MM.1S (cell line): Measurements from ENCODE around the gene RSPH6A.
"Not testable (repeated sequence)": the region's sequence is repeated elsewhere in the genome, so short reads cannot be mapped to it uniquely, and the experiment has no call there.

ENCODE experiments used
- DNase-seq: peaks from one replicate; pipeline ENCODE4 v3.0.0-alpha.2; 2015
- H2AFZ ChIP-seq: fragments of 300-600 bp; sonication (generic); 2 replicates; pipeline ENCODE4 v1.6.0; 2016; ENCODE audit warnings: antibody characterized with exemption, low read length
- H3F3A ChIP-seq: fragments of 300-600 bp; sonication (generic); 2 replicates; pipeline ENCODE4 v1.6.1; 2016; ENCODE audit warnings: mild to moderate bottlenecking, antibody characterized with exemption, low read length, moderate library complexity, mixed read lengths; ENCODE audit not compliant: insufficient read depth
- H3K27ac ChIP-seq: fragments of 300-600 bp; sonication (generic); 2 replicates; pipeline ENCODE4 v1.5.1; 2016; ENCODE audit warnings: mild to moderate bottlenecking, low read length
- H3K27me3 ChIP-seq: fragments of 300-600 bp; sonication (generic); replicated peaks from 2 replicates; pipeline ENCODE4 v1.6.0; 2016; ENCODE audit warnings: low read length; ENCODE audit not compliant: insufficient read depth
- H3K36me3 ChIP-seq: fragments of 300-600 bp; sonication (generic); replicated peaks from 2 replicates; pipeline ENCODE4 v1.6.1; 2016; ENCODE audit warnings: mild to moderate bottlenecking, low read length, mixed read lengths; ENCODE audit not compliant: insufficient read depth
- H3K4me1 ChIP-seq: fragments of 300-600 bp; sonication (generic); 2 replicates; pipeline ENCODE4 v1.6.1; 2016; ENCODE audit warnings: low read length, mixed read lengths
- H3K4me2 ChIP-seq: fragments of 300-600 bp; sonication (generic); 2 replicates; pipeline ENCODE4 v1.6.0; 2016; ENCODE audit warnings: low read depth, low read length
- H3K4me3 ChIP-seq: fragments of 300-600 bp; sonication (generic); 2 replicates; pipeline ENCODE4 v1.5.1; 2016; ENCODE audit warnings: low read length, mixed read lengths
- H3K79me2 ChIP-seq: fragments of 300-600 bp; sonication (generic); 2 replicates; pipeline ENCODE4 v1.6.1; 2016; ENCODE audit warnings: mixed run types, low read length, mixed read lengths
- H3K9ac ChIP-seq: fragments of 300-600 bp; sonication (generic); 2 replicates; pipeline ENCODE4 v1.6.1; 2016; ENCODE audit warnings: low read length, mixed read lengths
- H3K9me2 ChIP-seq: fragments of 300-600 bp; sonication (generic); replicated peaks from 2 replicates; pipeline ENCODE4 v1.6.1; 2016; ENCODE audit warnings: mild to moderate bottlenecking, low read length, mixed read lengths; ENCODE audit not compliant: insufficient read depth
- H3K9me3 ChIP-seq: fragments of 300-600 bp; sonication (generic); replicated peaks from 2 replicates; pipeline ENCODE4 v1.6.1; 2016; ENCODE audit warnings: mild to moderate bottlenecking, low read length, mixed read lengths; ENCODE audit not compliant: insufficient read depth
- H4K20me1 ChIP-seq: fragments of 300-600 bp; sonication (generic); 2 replicates; pipeline ENCODE4 v1.6.1; 2016; ENCODE audit warnings: mild to moderate bottlenecking, low read length, moderate library complexity, mixed read lengths; ENCODE audit not compliant: insufficient read depth
- EZH2 ChIP-seq: fragments of 300-600 bp; sonication (generic); optimal IDR thresholded peaks from 2 replicates; pipeline ENCODE3; 2017; ENCODE audit warnings: low read depth, mild to moderate bottlenecking, antibody characterized with exemption, low read length, mixed read lengths
- EZH2phosphoT487 ChIP-seq: fragments of 300-600 bp; sonication (generic); IDR thresholded peaks from 2 replicates; pipeline ENCODE4 v1.6.1; 2018; ENCODE audit warnings: antibody characterized with exemption, low read length
- TF ChIP-seq, protein P1 (sequence below): fragments of 300-600 bp; sonication (generic); IDR thresholded peaks from 2 replicates; pipeline ENCODE4 v1.5.1; 2016; ENCODE audit warnings: antibody characterized with exemption, low read length, mixed read lengths

RSPH6A gene

DNA sequence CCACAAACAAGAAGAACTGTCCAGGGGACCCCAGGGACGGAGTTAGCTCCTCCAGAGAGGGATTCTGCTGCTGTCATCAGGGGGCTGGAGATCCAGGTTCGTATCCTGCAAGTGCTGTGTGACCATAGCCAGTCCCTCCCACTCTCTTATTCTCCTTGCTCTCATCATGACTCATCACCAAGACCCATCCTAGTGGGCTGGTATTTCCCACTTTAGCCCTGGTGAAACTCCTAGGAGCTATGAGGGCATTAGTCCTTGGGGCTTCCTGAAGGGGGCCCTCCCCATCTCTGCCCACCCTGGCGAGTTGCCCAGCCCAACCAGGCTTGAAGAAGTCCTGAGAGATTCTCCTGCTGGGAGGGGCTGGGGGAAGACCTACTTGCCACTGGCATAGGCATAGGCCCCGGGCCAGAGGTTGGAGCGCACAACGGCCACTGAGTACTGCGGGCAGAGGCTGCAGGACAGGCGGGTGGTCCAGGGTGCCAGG, 15.0 kb downstream of the RSPH6A start:
- Histone ChIP-seq H3F3A (no peaks in the 10 kb centered on the region), H4K20me1 (no peaks in the 10 kb centered on the region), H3K27me3 (no peaks in the 10 kb centered on the region), H3K27ac (no peak overlapping the region), H3K4me2 (no peak overlapping the region), H3K4me1 (no peaks in the 10 kb centered on the region), H3K9ac (no peak overlapping the region), H3K9me2 (no peaks in the 10 kb centered on the region), H3K9me3 (no peaks in the 10 kb centered on the region), H3K79me2 (no peaks in the 10 kb centered on the region), H2AFZ (no peak overlapping the region), H3K36me3 (no peaks in the 10 kb centered on the region), H3K4me3 (no peak overlapping the region)
- DNase-seq, result no peak
- TF ChIP-seq EZH2phosphoT487 (no peak), EZH2 (no peak)
- TF ChIP-seq, protein P1, sequence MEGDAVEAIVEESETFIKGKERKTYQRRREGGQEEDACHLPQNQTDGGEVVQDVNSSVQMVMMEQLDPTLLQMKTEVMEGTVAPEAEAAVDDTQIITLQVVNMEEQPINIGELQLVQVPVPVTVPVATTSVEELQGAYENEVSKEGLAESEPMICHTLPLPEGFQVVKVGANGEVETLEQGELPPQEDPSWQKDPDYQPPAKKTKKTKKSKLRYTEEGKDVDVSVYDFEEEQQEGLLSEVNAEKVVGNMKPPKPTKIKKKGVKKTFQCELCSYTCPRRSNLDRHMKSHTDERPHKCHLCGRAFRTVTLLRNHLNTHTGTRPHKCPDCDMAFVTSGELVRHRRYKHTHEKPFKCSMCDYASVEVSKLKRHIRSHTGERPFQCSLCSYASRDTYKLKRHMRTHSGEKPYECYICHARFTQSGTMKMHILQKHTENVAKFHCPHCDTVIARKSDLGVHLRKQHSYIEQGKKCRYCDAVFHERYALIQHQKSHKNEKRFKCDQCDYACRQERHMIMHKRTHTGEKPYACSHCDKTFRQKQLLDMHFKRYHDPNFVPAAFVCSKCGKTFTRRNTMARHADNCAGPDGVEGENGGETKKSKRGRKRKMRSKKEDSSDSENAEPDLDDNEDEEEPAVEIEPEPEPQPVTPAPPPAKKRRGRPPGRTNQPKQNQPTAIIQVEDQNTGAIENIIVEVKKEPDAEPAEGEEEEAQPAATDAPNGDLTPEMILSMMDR, result no peak

DNA sequence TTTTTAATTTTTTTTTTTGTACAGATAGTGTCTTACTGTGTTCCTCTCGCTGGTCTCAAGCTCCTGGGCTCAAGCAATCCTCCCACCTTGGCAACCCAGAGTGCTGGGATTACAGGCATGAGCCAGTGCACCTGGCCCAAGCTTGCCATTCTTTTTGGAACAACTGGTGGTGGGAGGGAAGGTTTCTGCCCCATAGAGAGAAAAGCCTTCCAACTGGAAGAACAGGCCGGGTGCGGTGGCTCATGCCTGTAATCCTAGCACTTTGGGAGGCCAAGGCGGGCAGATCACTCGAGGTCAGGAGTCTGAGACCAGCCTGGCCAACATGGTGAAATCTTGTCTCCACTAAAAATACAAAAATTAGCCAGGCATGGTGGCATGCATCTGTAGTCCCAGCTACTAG, 15.6 kb downstream of the RSPH6A start:
- not testable (repeated sequence) for H3K9ac ChIP-seq, H3K4me2 ChIP-seq

DNA sequence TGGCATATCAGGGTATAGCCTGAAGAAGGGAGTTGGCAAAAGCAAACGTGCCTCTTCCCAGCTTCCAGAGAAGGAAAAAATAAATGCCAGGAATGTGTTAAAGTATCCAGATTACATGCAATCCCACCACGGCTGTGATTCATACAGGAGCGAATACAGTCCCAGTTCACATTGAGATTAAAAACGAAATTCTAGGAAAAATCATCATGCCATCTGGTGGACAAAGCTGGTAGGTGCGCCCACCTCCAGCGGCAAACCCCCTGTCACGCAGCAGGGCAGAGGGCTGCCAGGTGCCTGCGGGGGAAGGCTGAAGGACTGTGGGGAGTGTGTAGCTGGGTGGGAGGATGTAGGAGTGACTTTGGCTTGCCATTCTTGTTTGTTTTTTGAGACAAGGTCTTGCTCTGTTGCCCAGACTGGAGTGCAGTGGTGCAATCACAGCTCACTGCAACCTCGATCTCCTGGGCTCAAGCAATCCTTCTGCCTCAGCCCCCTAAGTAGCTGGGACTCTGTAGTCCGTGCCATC, 16.1 kb downstream of the RSPH6A start:
- Histone ChIP-seq H3K4me1 (no peaks in the 10 kb centered on the region), H3K4me3 (no peak overlapping the region), H3K79me2 (no peaks in the 10 kb centered on the region), H3K27ac (no peak overlapping the region), H3K9me2 (no peaks in the 10 kb centered on the region), H3K9ac (no peak overlapping the region), H3K9me3 (no peaks in the 10 kb centered on the region), H3K27me3 (no peaks in the 10 kb centered on the region), H3F3A (no peaks in the 10 kb centered on the region), H3K36me3 (no peaks in the 10 kb centered on the region), H2AFZ (peak overlapping the region; percentile 9; the same call in 1 of the 2 replicates), H3K4me2 (peak overlapping the region; percentile 22; the same call in 1 of the 2 replicates), H4K20me1 (no peaks in the 10 kb centered on the region)
- peak; percentile 44 for DNase-seq
- TF ChIP-seq EZH2phosphoT487, result no peak
- TF ChIP-seq, protein P1, result peak; percentile 83

More for the DNA sequence above, 15.6 kb downstream of the RSPH6A start:
- not testable (repeated sequence) for H3K27me3 ChIP-seq, H3K36me3 ChIP-seq, H3K4me3 ChIP-seq, DNase-seq, H4K20me1 ChIP-seq, H3K9me3 ChIP-seq, H3K4me1 ChIP-seq, H3K9me2 ChIP-seq, H2AFZ ChIP-seq, H3K79me2 ChIP-seq, H3F3A ChIP-seq, H3K27ac ChIP-seq

DNA sequence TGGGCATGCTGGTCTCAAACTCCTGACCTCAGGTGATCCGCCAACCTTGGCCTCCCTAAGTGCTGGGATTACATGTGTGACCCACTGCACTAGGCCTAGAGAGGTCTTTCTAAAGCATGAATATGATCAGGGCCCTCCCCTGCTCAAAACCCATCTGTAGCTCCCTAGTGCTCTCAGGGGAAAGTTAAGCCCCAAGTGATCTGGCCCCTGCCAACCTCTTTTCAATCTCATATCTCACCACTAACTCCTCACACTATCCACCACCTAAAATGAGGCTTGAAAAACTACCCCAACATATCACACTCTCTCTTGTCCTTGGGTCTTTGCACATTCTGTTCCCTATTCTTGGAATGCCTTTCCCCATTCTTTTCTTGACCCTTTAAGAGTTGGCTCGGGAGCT, 20.5 kb downstream of the RSPH6A start:
- no peak overlapping the region for H3K4me2 ChIP-seq
- no peak overlapping the region for H3K9ac ChIP-seq
- TF ChIP-seq EZH2phosphoT487, result no peak
- TF ChIP-seq, protein P1, result no peak
- TF ChIP-seq EZH2, result no peak
- H3K27ac ChIP-seq, result no peak overlapping the region
- no peak overlapping the region for H2AFZ ChIP-seq
- peaks cover 15% of the 10 kb centered on the region for H3K4me1 ChIP-seq
- no peaks in the 10 kb centered on the region for H4K20me1 ChIP-seq
- H3K79me2 ChIP-seq, result peaks cover 17% of the 10 kb centered on the region
- H3K27me3 ChIP-seq, result no peaks in the 10 kb centered on the region
- H3K4me3 ChIP-seq, result no peak overlapping the region
- no peaks in the 10 kb centered on the region for H3F3A ChIP-seq
- no peaks in the 10 kb centered on the region for H3K9me2 ChIP-seq
- no peak for DNase-seq
- H3K36me3 ChIP-seq, result no peaks in the 10 kb centered on the region
- no peaks in the 10 kb centered on the region for H3K9me3 ChIP-seq
